Activated CD4-positive, CD25-positive, alpha-beta regulatory T cell treated with anti-CD3 and anti-CD28 coated beads, Interleukin-2, amount 50 U/mL, for 24 hours (primary cell): ENCODE results near the gene TBC1D22B.
A peak's percentile ranks its signal among the peaks of the same experiment; 100 is the strongest.

Source experiments
- ATAC-seq, 2 donors: fragments of 150-1000 bp; cut with Tn5 transposase; one replicate each; pipeline ENCODE4 v1.10.0; 2021; ENCODE audit warnings: mild to moderate bottlenecking in 1 of 2, moderate library complexity in 1 of 2

TBC1D22B gene

GRCh38 chr6:37241131-37241530, 16.4 kb upstream of the TBC1D22B start:
- no peak for ATAC-seq

GRCh38 chr6:37241775-37242428, 15.7 kb upstream of the TBC1D22B start:
- ATAC-seq: no peak

GRCh38 chr6:37242429-37243052, 15.0 kb upstream of the TBC1D22B start:
- no peak for ATAC-seq

- ATAC-seq: no peak
These were observed 14.3 kb upstream of the TBC1D22B start for GRCh38 chr6:37243131-37243815.

GRCh38 chr6:37243816-37244370, 13.7 kb upstream of the TBC1D22B start:
- no peak for ATAC-seq

GRCh38 chr6:37244430-37245310, 12.9 kb upstream of the TBC1D22B start:
- no peak for ATAC-seq

- no peak for ATAC-seq
These were observed 6.3 kb upstream of the TBC1D22B start for GRCh38 chr6:37251211-37251780.

- no peak for ATAC-seq
These were observed 4.0 kb upstream of the TBC1D22B start for GRCh38 chr6:37253486-37254007.

- no peak for ATAC-seq
These were observed 2.7 kb upstream of the TBC1D22B start for GRCh38 chr6:37254881-37255280.

- no peak for ATAC-seq
These were observed 766 bp upstream of the TBC1D22B start for GRCh38 chr6:37256692-37257319.

- ATAC-seq: no peak
These were observed 295 bp upstream of the TBC1D22B start for GRCh38 chr6:37257320-37257633.

GRCh38 chr6:37258405-37259105, 983 bp downstream of the TBC1D22B start:
- ATAC-seq: no peak

- no peak for ATAC-seq
These were observed 1.6 kb downstream of the TBC1D22B start for GRCh38 chr6:37259191-37259590.

- ATAC-seq: no peak
These were observed 2.5 kb downstream of the TBC1D22B start for GRCh38 chr6:37260040-37260439.

GRCh38 chr6:37260444-37260843, 2.9 kb downstream of the TBC1D22B start:
- ATAC-seq: peak in 1 of 2 donors; percentile 4

GRCh38 chr6:37261198-37261597, 3.6 kb downstream of the TBC1D22B start:
- no peak for ATAC-seq

GRCh38 chr6:37262446-37263026, 5.0 kb downstream of the TBC1D22B start:
- ATAC-seq: no peak

GRCh38 chr6:37265001-37265400, 7.4 kb downstream of the TBC1D22B start:
- ATAC-seq: no peak

GRCh38 chr6:37265860-37266259, 8.3 kb downstream of the TBC1D22B start:
- ATAC-seq: no peak

GRCh38 chr6:37269105-37269504, 11.5 kb downstream of the TBC1D22B start:
- no peak for ATAC-seq
